ENCODE results near the gene IL19.

- TF ChIP-seq CTCF (IDR thresholded peaks at IDR 0.05; ENCODE audit: insufficient read depth, low read length) (no peak), REST (IDR thresholded peaks at IDR 0.05; ENCODE audit: insufficient replicate concordance, low read depth) (no peak), POLR2AphosphoS5 (IDR thresholded peaks at IDR 0.05; ENCODE audit: low read depth) (no peak), SPI1 (IDR thresholded peaks at IDR 0.05; ENCODE audit: borderline replicate concordance, low read depth) (no peak)
These were observed 41.9 kb downstream of the IL19 start for GRCh38 chr1:206812471-206812870.
